Suprapubic skin (tissue), 4 donors: ENCODE data around the gene PCDH15. TPM values are rescaled to one million over a fixed set of nuclear protein-coding genes. Genes with fewer than 3 reads are reported as not detected.

Source experiments
- DNase-seq, 2 donors: peaks; one replicate each; pipeline ENCODE4 v3.0.0-alpha.2; 2019; ENCODE audit warnings: low spot score in 2 of 2
- H3K27ac ChIP-seq: fragments of 200-600 bp; sonication (generic); one replicate; pipeline ENCODE4 v1.5.1; 2019
- H3K27me3 ChIP-seq: fragments of 200-600 bp; sonication (generic); one replicate; pipeline ENCODE4 v1.5.1; 2019
- H3K36me3 ChIP-seq: fragments of 200-600 bp; sonication (generic); one replicate; pipeline ENCODE4 v1.5.1; 2019
- H3K4me1 ChIP-seq: fragments of 200-600 bp; sonication (generic); one replicate; pipeline ENCODE4 v1.5.1; 2019
- H3K4me3 ChIP-seq: fragments of 200-600 bp; sonication (generic); one replicate; pipeline ENCODE4 v1.5.1; 2019; ENCODE audit warnings: mild to moderate bottlenecking
- H3K9me3 ChIP-seq: fragments of 200-600 bp; sonication (generic); one replicate; pipeline ENCODE4 v1.5.1; 2019
- CTCF ChIP-seq, 2 donors: fragments of 200-600 bp in 1 of 2; fragments of 450-650 bp in 1 of 2; sonication (generic) in 1 of 2; IDR thresholded peaks; one replicate each; pipeline ENCODE4 v1.5.1; 2016 to 2019; ENCODE audit warnings: antibody characterized with exemption in 2 of 2, mild to moderate bottlenecking in 1 of 2, moderate library complexity in 1 of 2
- EP300 ChIP-seq: sonication (generic); formaldehyde crosslinking; IDR thresholded peaks from one replicate; pipeline ENCODE4 v1.6.1; 2017; ENCODE audit warnings: antibody characterized with exemption
- POLR2A ChIP-seq, 2 donors: fragments of 450-650 bp; IDR thresholded peaks; one replicate each; pipeline ENCODE4 v1.6.1; 2017; ENCODE audit warnings: antibody characterized with exemption in 2 of 2, mild to moderate bottlenecking in 2 of 2, moderate library complexity in 2 of 2
- POLR2AphosphoS5 ChIP-seq, 3 donors: sonication (generic); formaldehyde crosslinking; IDR thresholded peaks; one replicate each; pipeline ENCODE4 v1.6.1; 2017; ENCODE audit warnings: antibody characterized with exemption in 3 of 3
- WGBS: methylation state at CpG from one replicate; pipeline ENCODE4 v1.1.5; 2018; 5-methylcytosine and 5-hydroxymethylcytosine counted together
- total RNA-seq, 4 donors: library from RNA; depleted of rRNA; stranded (reverse); fragments of >200 nt; gene quantifications; one replicate each; pipeline ENCODE4 v1.1.0, GENCODE V29; 2016

The PCDH15 gene
- total RNA-seq, 4 donors from 2014 or later = 0.11 TPM; not detected in 3

GRCh38 chr10:54742416-54742815, 58.6 kb downstream of the PCDH15 start:
- no peaks in the 10 kb centered on the region for H3K27me3 ChIP-seq
- DNase-seq = no peak
- H3K4me1 ChIP-seq = no peaks in the 10 kb centered on the region
- H3K36me3 ChIP-seq = no peaks in the 10 kb centered on the region
- H3K27ac ChIP-seq = no peak overlapping the region
- H3K4me3 ChIP-seq = no peak overlapping the region
- 86% methylated on average over 4 of the region's 4 CpGs for WGBS
- H3K9me3 ChIP-seq = no peaks in the 10 kb centered on the region
- no peak for TF ChIP-seq POLR2A (IDR thresholded peaks at IDR 0.05)
- no peak for TF ChIP-seq EP300
- TF ChIP-seq POLR2AphosphoS5 (IDR thresholded peaks at IDR 0.05) = no peak
- no peak for TF ChIP-seq CTCF (IDR thresholded peaks at IDR 0.05)

- no peak for DNase-seq
- H3K4me1 ChIP-seq = no peaks in the 10 kb centered on the region
- 96% methylated on average over 1 of the region's 1 CpG for WGBS
- H3K27ac ChIP-seq = no peak overlapping the region
- TF ChIP-seq CTCF (IDR thresholded peaks at IDR 0.05) (no peak), POLR2A (IDR thresholded peaks at IDR 0.05) (no peak), EP300 (no peak), POLR2AphosphoS5 (IDR thresholded peaks at IDR 0.05) (no peak)
- no peak overlapping the region for H3K4me3 ChIP-seq
- H3K36me3 ChIP-seq = no peaks in the 10 kb centered on the region
- H3K9me3 ChIP-seq = no peaks in the 10 kb centered on the region
- H3K27me3 ChIP-seq = no peaks in the 10 kb centered on the region
Observed at GRCh38 chr10:54728511-54728910, 72.5 kb downstream of the PCDH15 start.

- Histone ChIP-seq H3K36me3 (no peaks in the 10 kb centered on the region), H3K27ac (no peak overlapping the region), H3K4me1 (no peaks in the 10 kb centered on the region), H3K9me3 (peaks cover 4% of the 10 kb centered on the region), H3K27me3 (no peaks in the 10 kb centered on the region), H3K4me3 (no peak overlapping the region)
- DNase-seq = no peak
- 36% methylated on average over 1 of the region's 1 CpG for whole genome bisulfite sequencing
- TF ChIP-seq EP300 (no peak), POLR2A (IDR thresholded peaks at IDR 0.05) (no peak), CTCF (IDR thresholded peaks at IDR 0.05) (no peak), POLR2AphosphoS5 (IDR thresholded peaks at IDR 0.05) (no peak)
Observed at GRCh38 chr10:54722075-54722474, 79.0 kb downstream of the PCDH15 start.

GRCh38 chr10:54710918-54711317, 90.1 kb downstream of the PCDH15 start:
- no peaks in the 10 kb centered on the region for H3K4me1 ChIP-seq
- DNase-seq = no peak
- no peak for TF ChIP-seq POLR2AphosphoS5 (IDR thresholded peaks at IDR 0.05)
- TF ChIP-seq CTCF (IDR thresholded peaks at IDR 0.05) = no peak
- no peak for TF ChIP-seq POLR2A (IDR thresholded peaks at IDR 0.05)
- TF ChIP-seq EP300 = no peak

GRCh38 chr10:54708591-54708990, 92.4 kb downstream of the PCDH15 start:
- no peak for TF ChIP-seq POLR2A (IDR thresholded peaks at IDR 0.05)
- no peak for TF ChIP-seq EP300
- TF ChIP-seq POLR2AphosphoS5 (IDR thresholded peaks at IDR 0.05) = no peak
- TF ChIP-seq CTCF (IDR thresholded peaks at IDR 0.05) = no peak

More at GRCh38 chr10:54710918-54711317, 90.1 kb downstream of the PCDH15 start:
- 84% methylated on average over 3 of the region's 3 CpGs for WGBS
- Histone ChIP-seq H3K9me3 (no peaks in the 10 kb centered on the region), H3K36me3 (no peaks in the 10 kb centered on the region), H3K27me3 (no peaks in the 10 kb centered on the region), H3K27ac (no peak overlapping the region), H3K4me3 (no peak overlapping the region)

More at GRCh38 chr10:54708591-54708990, 92.4 kb downstream of the PCDH15 start:
- Histone ChIP-seq H3K27me3 (no peaks in the 10 kb centered on the region), H3K4me1 (no peaks in the 10 kb centered on the region), H3K9me3 (no peaks in the 10 kb centered on the region), H3K4me3 (no peak overlapping the region), H3K36me3 (no peaks in the 10 kb centered on the region), H3K27ac (no peak overlapping the region)
- no peak for DNase-seq
- WGBS = 72% methylated on average over 8 of the region's 8 CpGs
